Thoracic aorta endothelial cell (primary cell): ENCODE measurements around the gene RHOD. TPM values are rescaled to one million over a fixed set of nuclear protein-coding genes. Genes with fewer than 3 reads are reported as not detected.

Experiments
- total RNA-seq: library from RNA; depleted of rRNA; stranded (reverse); fragments of >200 nt; gene quantifications from 2 replicates; pipeline ENCODE4 v1.2.3, GENCODE V29; 2012

The RHOD gene
- total RNA-seq: 5.2 and 6.8 TPM in 2 replicates

GRCh38 chr11:67056267-67057204 is at the start of gene RHOD:
Gene RHOD (plus strand): TSS chr11:67056847. CDS start chr11:67056903, 56 bp downstream.

DNA sequence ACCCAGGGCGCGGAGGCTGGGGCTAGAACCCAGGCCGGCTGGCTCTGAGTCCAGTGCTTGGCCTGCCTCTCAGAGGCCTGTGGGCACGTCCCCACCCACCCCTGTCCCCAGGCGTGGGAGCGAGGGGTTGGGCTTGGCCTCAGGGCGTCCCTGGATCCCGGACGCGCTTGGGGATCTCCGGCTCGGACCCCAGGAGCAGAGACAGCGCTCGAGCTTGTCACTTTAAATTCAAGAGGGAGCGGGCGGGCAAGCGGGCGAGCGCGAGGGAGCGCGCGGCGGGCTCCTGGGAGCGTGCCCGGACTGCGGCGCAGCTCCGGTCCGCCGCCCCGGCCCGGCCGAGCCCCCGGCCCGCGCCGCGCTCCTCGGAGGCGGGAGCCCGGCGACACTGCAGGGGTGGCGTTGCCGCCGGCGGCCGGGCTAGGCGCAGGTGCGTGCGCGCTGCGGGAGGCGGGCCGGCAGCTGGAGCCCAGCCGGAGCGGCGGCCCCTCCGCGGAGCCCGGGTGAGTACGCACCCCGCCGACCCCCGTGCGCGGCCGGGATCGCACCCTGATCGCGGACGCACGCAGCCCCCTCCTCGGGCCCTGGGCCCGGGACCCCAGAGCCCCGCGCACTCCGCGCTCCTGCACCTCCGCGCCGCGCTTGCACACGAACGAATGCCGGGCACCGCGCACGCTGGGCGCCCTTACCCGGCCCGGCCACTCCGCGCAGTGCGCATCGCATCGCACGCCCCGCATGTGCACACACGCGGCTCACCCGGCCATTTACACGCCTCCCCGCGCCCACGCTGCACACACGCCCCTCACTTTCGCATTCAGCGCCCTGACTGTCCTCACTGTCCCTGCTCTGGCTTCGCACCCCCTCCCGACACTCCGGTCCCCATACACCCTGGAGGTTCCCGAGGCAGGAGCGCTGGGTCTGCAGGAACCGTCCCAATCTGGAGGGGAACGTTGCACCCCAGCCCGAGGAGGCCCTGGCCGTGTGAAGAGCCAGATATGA is 33.4 kb upstream of the RHOD start, which contains the start of gene SYT12:
TSS of gene SYT12 (plus strand) at position 174 of the 996 bp plus-strand sequence. CDS start 7,011 bp downstream, outside the sequence.

GRCh38 chr11:67118801-67119584 is 62.3 kb downstream of the RHOD start, which contains the start of gene KDM2A:
Gene KDM2A (plus strand): TSS chr11:67119263. CDS start chr11:67121317, 2,054 bp downstream.

Other genes starting within 250 kb of the RHOD start
- gene RCE1, start 213.4 kb upstream of the RHOD start, total RNA-seq: 13.3 and 14.0 TPM in 2 replicates
- gene LRFN4, start 199.8 kb upstream of the RHOD start, total RNA-seq: 14.9 and 24.2 TPM in 2 replicates
- gene PC, start 98.5 kb upstream of the RHOD start, total RNA-seq: 8.9 and 9.2 TPM in 2 replicates
- gene C11orf86, start 81.5 kb upstream of the RHOD start, total RNA-seq: not detected in 2 replicates
- not detected in 2 replicates for gene SYT12, start 33.7 kb upstream of the RHOD start, total RNA-seq
- 68.1 and 68.8 TPM in 2 replicates for gene KDM2A, start 62.4 kb downstream of the RHOD start, total RNA-seq
- gene GRK2, start 209.6 kb downstream of the RHOD start, total RNA-seq: 29.1 and 39.3 TPM in 2 replicates
- 22.1 and 23.5 TPM in 2 replicates for gene ANKRD13D, start 232.5 kb downstream of the RHOD start, total RNA-seq
- gene SSH3, start 246.7 kb downstream of the RHOD start, total RNA-seq: 8.2 and 9.0 TPM in 2 replicates